Measurements from ENCODE around the gene CFAP61.
"Not testable (repeated sequence)": the region's sequence is repeated elsewhere in the genome, so short reads cannot be mapped to it uniquely, and the experiment has no call there.

CFAP61 gene

DNA sequence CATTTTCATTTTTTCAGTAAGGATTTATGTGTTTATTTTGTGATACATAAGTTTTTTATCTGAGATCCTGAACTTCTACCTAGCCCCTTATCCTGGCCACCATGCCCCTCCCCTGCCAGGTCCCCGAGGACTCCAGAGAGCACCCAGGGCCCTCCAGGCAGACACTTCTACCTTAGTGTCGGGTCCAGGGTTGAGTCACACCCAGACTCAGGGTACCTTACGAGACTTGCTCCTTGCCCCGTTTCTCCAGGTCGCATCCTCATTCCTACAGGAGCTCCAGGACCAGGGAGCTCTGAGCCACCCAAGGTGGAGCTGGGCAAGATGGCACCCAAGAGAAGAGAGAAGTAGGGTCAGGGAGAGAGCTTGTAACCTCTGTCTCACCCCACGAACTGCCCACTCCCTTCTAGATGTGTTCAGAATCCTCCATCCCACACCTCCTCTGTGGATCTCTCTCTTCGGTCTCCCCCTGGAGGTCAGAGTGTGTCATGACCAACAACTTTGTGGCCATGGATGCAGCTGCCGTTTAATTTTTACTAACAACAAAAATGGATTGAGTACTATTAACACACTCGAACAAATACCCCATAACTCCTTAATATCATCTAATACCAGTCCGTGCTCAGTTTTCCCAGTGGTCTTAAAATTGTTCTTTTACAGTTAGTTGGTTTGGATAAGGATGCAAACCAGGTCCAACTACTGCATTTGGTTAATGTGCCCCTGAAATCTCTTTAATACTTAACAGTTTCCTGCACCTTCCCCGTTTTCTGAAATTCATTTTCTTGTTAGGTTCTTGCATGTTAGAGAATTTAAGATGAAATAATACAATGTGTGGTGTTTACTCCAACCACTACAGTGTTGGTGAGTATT, 185.0 kb downstream of the CFAP61 start:
- peak; percentile 56 for DNase-seq

DNA sequence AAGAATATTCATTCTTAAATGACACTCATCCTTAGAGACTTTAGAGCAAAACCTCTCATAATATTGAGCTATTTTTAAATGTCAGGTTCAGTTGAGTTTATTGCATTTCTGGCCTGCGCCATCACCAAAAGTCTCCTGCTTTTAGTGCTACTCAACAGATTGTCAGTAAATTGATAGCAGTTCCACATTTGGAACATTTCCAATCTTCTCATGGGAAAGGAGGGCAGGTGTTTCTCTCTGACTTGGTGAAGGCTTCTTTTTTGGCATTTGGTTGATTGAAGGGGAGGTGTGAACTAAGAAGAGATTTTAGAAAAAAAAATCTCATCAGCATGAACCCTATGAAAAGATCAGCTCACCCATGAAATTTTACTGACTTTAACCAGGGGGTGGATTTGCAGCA, 189.6 kb downstream of the CFAP61 start:
- DNase-seq = no peak

DNA sequence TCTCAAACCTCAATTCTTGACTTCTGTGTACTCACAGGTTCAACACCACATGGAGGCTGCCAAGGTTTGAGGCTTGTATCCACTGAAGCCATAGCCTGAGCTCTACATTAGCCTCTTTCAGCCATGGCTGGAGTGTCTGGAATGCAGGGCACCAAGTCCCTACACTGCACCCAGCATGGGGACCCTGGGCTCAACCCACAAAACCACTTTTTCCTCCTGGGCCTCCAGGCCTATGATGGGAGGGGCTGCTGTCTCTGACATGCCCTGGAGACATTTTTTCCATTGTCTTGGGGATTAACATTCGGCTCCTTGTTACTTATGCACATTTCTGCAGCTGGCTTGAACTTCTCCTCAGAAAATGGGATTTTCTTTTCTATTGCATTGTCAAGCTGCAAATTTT, 192.1 kb downstream of the CFAP61 start:
- not testable (repeated sequence) for DNase-seq

DNA sequence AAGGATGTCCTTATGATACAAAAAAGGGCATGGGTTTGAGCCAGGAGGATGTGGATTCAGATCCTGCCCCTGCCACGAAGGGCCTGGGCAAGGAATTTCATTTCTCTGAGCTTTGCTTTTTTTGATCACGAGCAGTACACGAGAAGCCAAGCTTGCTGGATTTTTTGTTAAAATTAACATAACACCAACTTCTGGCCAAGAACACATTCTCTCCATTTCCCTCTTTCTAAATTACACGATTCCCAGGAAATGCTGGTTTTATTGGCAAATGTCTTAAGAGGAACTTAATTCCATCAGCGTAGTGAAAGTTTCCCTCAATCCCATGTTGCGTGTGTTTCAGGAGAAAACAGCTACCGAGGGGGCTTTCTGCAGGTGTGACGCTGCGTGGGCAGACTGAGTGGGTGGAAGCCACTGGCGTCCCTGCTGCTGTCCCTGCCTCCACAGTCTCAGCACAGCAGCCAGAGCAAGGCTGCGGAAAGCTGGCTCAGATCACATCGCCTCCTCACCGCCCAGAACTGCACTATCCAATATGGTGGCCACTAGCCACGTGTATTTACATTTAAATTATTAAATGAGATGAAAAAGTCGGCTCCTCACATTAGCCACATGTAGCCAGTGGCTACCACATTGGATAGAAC, 194.8 kb downstream of the CFAP61 start:
- DNase-seq = no peak

DNA sequence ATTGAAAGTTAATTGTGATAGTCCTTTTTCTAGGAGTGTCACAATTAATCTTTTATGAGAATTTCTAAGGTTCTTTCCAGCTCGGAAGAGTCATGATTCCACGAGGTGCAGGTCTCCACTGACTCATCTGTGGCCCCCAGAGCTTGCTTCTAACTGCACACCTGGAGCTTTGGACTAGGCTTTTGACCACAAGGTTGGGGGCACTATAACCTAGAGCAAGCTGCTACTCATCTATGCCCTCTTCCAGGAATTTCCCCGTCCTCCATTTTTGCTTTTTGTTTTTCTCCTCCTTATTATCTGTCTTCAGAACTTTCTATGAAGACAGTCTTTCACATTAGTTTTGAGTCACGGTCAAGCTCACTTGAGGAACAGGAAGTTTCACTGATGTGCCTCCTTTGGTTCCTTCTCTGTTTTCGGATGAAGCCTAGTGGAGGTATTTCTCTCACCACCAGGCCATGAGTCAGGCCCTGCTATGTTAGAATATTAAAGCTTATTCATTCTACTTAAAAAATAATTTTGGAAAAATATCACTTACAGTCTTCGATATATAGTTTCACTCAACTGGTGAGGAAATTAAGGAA, 196.4 kb downstream of the CFAP61 start:
- DNase-seq = no peak

DNA sequence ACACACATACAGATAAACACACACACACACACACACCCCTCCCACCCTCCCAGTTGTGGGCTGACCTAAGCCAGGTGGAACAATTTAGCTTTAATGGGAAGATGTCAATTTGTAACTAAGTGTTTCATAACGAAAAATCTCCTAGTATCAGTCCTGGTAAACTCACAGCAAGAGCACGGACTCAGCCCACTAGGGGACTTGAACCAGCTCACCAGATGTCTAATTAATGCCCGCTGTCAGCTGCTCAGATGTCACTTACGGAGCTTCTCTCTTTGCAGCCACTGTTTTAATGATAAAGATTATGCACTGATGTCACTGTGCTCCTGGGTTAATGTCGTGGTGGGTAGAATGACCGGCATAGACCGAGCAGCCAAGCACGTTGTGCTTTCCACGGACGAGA, 199.0 kb downstream of the CFAP61 start:
- DNase-seq = no peak

DNA sequence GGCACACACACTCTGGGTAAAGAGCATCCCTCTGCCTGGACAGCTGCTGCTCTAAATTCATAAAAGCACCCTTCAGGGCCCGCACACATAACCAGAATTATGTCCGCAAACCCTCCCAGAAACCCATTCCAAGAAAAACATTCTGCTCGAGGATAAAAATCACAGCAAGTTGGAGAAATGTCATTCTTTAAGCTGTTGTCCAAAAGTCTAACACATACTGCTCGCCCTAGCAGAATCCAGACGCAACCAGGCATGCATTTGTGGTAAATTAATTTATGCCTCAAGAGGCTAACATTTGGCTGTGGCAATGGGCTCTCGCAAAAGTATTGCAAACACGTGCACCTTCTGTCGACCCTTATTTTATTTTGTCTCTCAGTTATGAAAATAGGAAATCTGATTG, 199.5 kb downstream of the CFAP61 start:
- no peak for DNase-seq

DNA sequence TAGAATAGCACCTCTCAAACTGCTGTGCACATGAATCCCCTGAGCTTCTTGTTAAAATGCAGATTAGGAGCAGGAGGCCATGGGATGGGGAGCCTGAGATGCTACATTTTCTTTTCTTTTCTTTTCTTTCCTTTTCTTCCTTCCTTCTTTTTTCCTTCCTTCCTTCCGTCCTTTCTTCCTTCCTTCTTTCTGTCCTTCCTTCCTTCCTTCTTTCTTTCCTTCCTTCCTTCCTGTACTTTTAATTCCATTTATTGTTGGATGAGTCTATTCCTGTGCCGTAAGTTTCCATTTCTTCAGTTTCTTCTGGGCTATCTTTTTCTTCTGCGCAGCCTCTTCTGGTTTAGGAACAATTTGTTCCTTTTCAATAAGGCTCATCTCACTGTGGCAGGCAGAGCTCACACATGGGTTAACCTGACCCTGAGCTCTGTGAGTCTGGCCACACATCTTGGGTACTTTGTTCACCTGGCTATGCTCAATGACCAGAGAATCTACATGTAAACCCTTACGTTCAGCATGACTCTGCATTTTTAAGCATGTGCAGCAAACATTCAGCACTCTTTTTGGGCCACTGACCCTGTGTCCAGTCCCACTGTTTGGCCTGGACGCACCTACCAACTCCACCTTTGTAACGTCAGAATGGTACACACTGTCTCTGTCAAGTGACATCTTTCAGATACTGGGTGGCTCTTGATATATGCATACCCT, 200.9 kb downstream of the CFAP61 start:
- DNase-seq = no peak

DNA sequence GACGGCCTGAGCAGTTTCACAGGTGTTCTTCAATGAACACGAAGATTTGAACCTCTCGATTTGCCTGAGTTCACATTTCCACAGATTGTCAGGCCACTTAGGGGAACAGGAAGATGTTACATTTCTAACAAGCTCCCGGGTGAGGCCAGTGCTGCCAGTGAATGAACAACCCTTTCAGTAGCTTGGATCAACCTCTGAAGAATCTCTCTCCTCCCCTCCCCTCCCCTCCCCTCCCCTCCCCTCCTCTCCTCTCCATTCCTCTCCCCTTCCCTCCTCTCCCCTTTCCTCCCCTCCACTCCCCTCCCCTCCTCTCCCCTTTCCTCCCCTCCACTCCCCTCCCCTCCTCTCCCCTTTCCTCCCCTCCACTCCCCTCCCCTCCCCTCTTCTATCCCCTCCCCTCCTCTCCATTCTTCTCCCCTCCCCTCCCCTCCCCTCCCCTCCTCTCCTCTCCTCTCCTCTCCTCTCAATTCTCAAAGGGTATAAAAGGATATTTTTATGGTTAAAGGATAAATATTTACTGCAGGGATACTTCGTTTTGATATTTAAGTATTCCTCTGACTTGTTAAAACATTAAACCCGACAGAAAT, 201.5 kb downstream of the CFAP61 start:
- no peak for DNase-seq

DNA sequence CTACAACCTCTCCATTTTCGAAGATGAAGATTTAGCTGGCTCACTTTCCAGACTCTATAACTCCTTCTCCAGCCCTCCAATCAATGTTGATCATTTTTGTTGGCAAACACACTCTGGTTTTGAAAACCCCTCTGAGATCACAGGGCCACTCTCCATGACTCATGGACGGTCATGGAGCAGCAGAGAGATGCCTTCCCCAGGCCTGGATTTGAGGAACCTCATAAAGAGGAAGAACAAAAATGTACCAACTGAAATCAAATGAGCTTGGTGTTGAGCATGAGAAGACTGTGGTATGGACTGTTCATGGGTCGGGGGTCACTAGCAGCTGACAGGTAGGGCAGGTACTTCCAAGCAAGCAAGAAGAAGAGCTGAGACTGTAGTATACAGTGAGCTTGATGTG, 202.8 kb downstream of the CFAP61 start:
- DNase-seq = no peak

DNA sequence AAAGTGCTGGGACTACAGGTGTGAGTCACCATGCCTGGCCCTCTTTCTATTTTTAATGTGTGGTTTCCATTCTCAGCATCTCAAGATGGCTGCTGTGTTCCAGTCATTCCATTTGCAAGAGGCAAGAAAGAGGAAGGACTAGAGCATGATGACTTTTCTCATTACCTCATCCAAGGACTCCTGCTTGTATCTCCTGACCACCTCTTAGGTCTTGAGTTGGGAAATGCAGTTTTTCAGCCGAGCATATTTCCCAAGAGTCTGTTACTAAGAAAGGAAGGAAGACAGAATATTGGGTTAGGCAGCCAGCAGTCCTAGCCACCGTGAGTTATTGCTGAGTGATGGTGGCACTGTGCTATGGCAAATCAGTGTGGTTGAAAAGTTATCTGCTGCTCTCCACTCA, 207.2 kb downstream of the CFAP61 start:
- no peak for DNase-seq

DNA sequence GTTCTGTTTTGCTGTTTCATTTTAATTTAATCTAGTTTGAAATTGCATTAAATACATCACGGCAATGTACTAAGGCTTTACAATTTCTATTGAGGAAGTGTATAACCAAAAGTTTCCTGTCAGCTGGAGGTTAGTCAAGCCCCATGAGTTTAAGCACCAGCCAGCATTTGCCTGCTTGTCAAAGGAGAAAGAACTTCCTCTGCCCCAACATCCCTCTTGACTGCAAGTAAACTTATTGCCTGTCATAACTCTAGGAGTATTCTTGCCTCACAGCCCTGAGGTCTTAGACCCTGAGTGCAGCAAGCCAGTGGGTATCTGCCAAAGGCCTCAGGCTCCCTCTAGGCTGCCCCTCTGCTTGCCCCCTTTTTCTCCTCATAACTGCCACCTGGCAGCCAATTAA, 208.8 kb downstream of the CFAP61 start:
- DNase-seq = no peak

DNA sequence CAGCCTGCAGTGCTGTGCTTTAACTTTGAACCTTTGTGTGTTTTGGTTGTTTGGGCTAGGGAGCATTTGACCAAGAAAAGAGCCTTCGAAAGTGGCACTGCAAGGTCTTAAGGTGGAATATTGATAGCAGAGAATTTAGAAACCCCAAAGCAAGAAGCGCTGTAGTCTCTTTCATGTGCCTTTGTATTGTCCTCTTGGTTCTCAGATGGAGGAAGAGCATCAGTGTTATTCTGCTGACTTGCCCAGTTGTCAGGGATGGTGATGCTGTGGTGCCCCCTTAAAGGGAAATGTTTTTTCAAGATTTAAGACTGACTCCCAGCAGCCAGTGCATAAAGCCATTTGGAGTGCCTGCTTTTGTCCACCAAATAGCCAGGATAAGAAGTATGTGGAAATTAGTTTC, 212.9 kb downstream of the CFAP61 start:
- no peak for DNase-seq

DNA sequence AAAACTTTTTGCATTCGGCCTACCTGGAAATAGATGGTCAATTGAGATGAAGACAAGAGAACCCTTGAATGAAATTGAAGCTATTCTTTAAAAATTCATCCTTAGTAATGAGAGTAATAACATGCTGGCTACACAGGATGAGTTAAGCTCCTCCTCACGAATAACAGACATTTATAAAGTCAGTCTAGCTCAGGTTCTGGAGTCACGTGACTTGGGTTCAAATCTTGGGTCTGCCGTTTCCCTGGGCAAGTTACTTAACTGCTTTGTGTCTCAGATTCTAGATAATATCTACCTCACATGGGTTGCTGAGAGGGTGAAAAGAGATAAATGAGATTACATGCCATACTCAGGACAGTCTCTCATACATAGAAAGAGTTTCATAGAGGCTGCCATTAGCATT, 214.2 kb downstream of the CFAP61 start:
- DNase-seq = no peak

DNA sequence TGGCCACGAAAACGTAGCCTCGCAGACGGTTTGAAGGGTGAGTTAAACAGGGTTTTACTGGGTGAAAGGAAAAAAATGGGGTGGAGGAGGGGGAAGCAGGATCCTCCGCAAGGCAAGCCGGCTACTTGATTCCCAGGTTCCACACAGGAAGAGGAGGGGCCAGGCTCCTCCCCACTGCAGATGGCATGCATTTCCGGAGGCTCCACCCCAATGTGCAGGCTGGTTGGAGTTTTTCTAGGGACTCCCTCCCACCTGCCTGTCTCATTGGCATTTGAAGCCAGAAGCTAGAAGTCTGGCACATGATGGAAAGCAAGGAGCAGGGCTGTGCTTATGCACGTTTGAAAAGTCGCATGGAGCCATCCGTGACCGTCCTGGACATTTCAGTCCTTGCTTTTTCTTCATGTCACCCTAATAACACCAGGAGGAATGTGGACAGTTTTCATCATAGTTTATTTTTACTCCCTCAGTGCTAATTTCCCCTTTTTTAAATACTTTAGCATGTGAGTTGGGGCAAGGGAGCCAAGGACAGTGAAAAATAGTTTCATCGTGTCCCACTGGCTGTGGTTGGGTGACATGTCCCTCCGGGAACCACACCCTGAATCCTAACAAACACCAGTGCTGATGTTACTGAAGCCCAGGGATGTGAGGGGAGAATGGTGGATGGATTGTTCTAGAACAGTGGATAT, 215.5 kb downstream of the CFAP61 start:
- DNase-seq = no peak

DNA sequence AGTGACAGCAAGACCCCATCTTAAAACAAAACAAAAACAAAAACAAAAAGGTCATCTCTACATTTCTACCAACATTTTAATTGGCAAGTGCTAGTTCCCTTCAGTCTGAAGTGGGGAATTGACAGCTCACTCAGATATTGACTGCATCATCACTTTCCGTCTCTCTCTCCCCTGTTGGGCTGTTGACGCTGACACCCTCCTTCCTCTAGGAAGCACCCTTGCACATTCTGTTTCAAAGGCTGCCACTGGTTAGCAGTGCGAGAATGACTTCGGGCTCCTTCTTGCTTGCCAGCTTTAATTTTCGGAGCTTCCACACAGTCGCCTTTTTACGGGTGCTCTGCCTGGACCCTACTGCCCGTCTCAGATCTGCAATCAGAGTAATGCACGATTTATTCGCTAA, 218.9 kb downstream of the CFAP61 start:
- no peak for DNase-seq

DNA sequence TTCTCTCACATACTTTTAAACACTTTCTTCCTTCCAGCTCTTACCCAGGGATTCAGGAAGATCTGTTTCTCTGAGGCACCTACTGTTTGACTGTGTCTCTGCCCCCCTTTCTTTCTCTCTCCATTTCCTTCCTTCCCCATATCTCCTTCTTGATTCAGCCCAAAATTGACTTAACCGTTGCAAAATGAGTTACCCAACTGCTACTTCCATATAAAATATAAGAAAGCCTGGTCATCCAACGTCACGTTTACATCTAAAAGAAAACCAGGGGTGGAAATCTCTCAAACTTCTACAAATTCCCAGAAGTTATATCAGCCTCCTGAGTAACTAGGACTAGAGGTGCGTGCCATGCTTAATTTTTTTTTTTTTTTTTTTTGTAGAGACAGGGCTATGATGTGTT, 220.4 kb downstream of the CFAP61 start:
- no peak for DNase-seq

DNA sequence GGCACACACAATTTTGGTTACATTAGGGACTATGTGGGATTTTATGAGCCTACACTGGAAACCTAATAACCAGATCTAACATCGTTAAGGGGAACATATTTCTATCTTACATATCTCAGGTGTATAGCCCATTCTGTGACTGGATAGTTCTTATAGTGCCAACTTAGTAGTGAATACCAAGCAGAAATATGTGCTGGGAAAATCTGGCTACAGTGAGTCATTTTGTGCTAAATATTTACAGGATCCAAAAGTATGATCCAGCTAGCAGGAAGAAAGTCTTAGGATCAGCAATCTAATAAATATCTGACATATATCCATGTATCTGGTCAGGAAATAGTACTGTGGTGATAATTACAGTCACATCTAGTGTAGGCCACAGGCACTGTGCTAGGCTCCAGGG, 221.0 kb downstream of the CFAP61 start:
- no peak for DNase-seq

DNA sequence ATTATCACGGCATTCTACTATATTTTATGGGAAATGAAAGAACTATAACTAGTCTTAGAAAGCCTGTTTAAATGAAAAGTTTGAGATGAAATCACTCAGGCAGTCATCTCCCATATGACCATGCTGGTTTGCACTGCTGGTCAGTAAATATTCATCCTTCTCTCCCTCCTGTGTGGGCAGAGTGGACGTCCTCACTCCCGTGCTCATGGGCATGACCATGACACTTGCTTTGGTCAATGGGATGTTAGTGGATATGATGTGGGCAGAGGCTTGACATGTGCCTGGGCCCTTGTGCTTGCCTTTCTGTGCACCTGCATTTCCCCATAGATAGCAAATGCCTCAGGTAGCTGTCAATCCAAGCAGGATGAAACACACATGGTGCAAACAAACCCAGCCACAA, 222.5 kb downstream of the CFAP61 start:
- no peak for DNase-seq

DNA sequence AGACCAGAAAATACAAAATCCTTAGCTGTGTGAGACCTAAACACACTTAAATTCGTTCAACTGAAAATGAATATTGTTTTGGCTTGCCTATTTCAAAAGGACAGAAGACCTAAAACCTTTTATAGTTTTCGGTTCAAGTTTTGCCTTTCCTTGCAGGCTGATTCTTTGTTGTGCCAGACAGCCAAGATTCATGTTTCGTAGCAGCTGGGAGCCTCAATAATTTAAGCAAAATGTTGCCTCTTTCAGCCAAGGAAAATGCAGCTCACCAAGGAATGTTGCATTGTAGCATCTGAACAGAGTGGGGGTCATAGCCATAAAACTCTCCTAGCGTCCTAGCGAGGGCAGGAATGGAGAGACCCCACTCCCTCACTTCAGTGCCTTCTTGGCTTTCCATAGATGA, 223.3 kb downstream of the CFAP61 start:
- no peak for DNase-seq

DNA sequence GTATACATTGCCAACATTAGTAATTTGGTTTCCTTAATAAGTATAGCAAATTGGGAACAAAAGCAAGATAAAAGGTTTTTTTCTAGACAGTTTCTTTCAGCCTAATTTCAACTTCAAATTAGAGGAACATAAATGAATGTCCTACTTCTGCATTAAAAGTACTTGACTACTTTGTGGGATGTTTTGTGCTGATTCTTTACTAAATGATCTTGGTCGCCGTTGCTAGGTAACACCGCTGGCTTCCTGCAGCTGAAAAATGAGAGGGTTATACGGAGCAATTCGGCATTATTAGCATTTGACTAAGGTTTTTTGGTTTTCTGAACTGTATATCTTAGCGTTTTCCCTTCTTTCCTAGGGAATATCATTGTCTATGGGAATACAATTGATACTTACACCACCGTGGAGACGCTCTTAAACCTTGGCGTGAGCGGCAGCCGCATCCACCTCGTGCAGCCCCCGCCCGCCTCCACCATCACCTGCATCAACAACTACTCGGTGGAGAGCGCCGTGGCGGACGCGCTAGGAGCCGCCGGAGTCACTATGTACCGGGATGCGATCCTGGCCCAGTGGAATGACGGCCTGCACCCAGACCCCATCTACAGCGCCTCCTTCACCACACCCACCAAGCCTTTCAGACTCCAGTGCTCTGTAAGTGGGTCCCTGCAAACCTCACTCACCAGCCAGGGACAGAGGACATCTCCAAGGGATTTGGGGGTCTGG, 224.6 kb downstream of the CFAP61 start:
- DNase-seq = no peak

DNA sequence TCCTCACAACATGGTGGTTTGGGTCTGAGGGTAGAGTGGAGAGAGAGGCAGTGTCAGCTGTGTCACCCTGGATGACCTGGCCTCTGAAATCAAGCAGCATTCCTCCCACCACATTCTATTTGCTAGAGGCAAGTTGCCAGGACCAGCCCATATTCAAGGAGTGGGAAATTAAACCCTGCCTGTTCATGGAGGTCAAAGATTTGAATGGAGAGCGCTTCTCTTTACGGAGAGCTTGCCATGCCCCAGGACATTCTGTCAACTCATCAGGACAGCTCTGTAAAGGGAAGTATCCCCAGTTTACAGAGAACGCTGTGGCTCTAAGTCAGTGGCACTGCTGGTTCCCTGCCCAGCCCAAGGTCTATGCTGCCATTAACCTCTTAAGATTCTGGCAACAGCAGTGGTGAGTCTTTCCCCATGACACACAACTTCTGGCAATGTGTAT, 225.6 kb downstream of the CFAP61 start:
- no peak for DNase-seq

Data from activated CD8-positive, alpha-beta memory T cell treated with anti-CD3 and anti-CD28 coated beads, Interleukin-2, amount 50 U/mL, for 48 hours (primary cell).